Type B pancreatic cell (in vitro differentiated cells): Measurements from ENCODE around the gene TFPI. TPM values are rescaled to one million over a fixed set of nuclear protein-coding genes. Genes with fewer than 3 reads are reported as not detected.
"Not testable (repeated sequence)": the region's sequence is repeated elsewhere in the genome, so short reads cannot be mapped to it uniquely, and the experiment has no call there.

Experiments
- DNase-seq: peaks from one replicate; pipeline ENCODE4 v3.0.0; 2021; ENCODE audit warnings: mixed read lengths; ENCODE audit not compliant: unreplicated experiment; ENCODE audit errors: extremely low spot score
- H3K27ac Mint-ChIP-seq: 2 replicates; pipeline ENCODE4 v1.8.0; 2021; ENCODE audit warnings: mild to moderate bottlenecking, mixed read lengths
- H3K27me3 Mint-ChIP-seq: 2 replicates; pipeline ENCODE4 v1.8.0; 2021; ENCODE audit warnings: mixed read lengths
- H3K36me3 Mint-ChIP-seq: 2 replicates; pipeline ENCODE4 v1.8.0; 2021; ENCODE audit warnings: mixed read lengths
- H3K4me1 Mint-ChIP-seq: one replicate; pipeline ENCODE4 v1.8.0; 2021; ENCODE audit warnings: mixed read lengths; ENCODE audit not compliant: unreplicated experiment
- H3K4me3 Mint-ChIP-seq: 2 replicates; pipeline ENCODE4 v1.8.0; 2021; ENCODE audit warnings: mild to moderate bottlenecking, mixed read lengths
- H3K9me3 Mint-ChIP-seq: 2 replicates; pipeline ENCODE4 v1.8.0; 2021; ENCODE audit warnings: mixed read lengths
- CTCF ChIP-seq: fragments of 200-600 bp; sonication (generic); conservative IDR thresholded peaks from 2 replicates; pipeline ENCODE4 v1.5.0; 2021; ENCODE audit warnings: antibody characterized with exemption, mild to moderate bottlenecking
- total RNA-seq: library from RNA; stranded (reverse); gene quantifications from 2 replicates; pipeline ENCODE4 v1.2.1, GENCODE V29; 2021; ENCODE audit warnings: low replicate concordance

Gene TFPI
- total RNA-seq, 1 donor from 2014 or later, result 12.2 TPM

GRCh38 chr2:187543488-187543887 lies 10.7 kb downstream of the TFPI start:
- Mint-ChIP-seq H3K4me3 (no peak overlapping the region), H3K9me3 (no peaks in the 10 kb centered on the region), H3K27me3 (no peaks in the 10 kb centered on the region), H3K36me3 (no peaks in the 10 kb centered on the region), H3K4me1 (peaks cover 10% of the 10 kb centered on the region), H3K27ac (no peak overlapping the region)
- DNase-seq, result no peak
- no peak for TF ChIP-seq CTCF

GRCh38 chr2:187542123-187542522 lies 12.1 kb downstream of the TFPI start:
- Mint-ChIP-seq H3K27ac (peak overlapping the region; percentile 5), H3K9me3 (no peaks in the 10 kb centered on the region), H3K36me3 (no peaks in the 10 kb centered on the region), H3K4me1 (peaks cover 10% of the 10 kb centered on the region), H3K27me3 (no peaks in the 10 kb centered on the region), H3K4me3 (no peak overlapping the region)
- no peak for TF ChIP-seq CTCF
- no peak for DNase-seq

GRCh38 chr2:187541086-187542085 lies 12.8 kb downstream of the TFPI start:
- no peak for DNase-seq
- Mint-ChIP-seq H3K9me3 (no peaks in the 10 kb centered on the region), H3K27ac (peak overlapping the region; percentile 5), H3K27me3 (no peaks in the 10 kb centered on the region), H3K4me3 (no peak overlapping the region), H3K36me3 (no peaks in the 10 kb centered on the region), H3K4me1 (peaks cover 10% of the 10 kb centered on the region)
- no peak for TF ChIP-seq CTCF

- DNase-seq, H3K27me3 Mint-ChIP-seq, H3K27ac Mint-ChIP-seq, H3K4me1 Mint-ChIP-seq, H3K36me3 Mint-ChIP-seq, H3K4me3 Mint-ChIP-seq, H3K9me3 Mint-ChIP-seq: not testable (repeated sequence)
Measured at GRCh38 chr2:187538222-187538621, 16.0 kb downstream of the TFPI start.

GRCh38 chr2:187535381-187535780 lies 18.9 kb downstream of the TFPI start:
- not testable (repeated sequence) for H3K27ac Mint-ChIP-seq, H3K4me1 Mint-ChIP-seq, DNase-seq, H3K4me3 Mint-ChIP-seq, H3K36me3 Mint-ChIP-seq, H3K27me3 Mint-ChIP-seq, H3K9me3 Mint-ChIP-seq

GRCh38 chr2:187532333-187533120 lies 21.7 kb downstream of the TFPI start:
- peaks cover 6% of the 10 kb centered on the region for H3K36me3 Mint-ChIP-seq
- peaks cover 6% of the 10 kb centered on the region for H3K9me3 Mint-ChIP-seq
- no peaks in the 10 kb centered on the region for H3K27me3 Mint-ChIP-seq
- no peak for DNase-seq
- no peak for TF ChIP-seq CTCF
- no peaks in the 10 kb centered on the region for H3K4me1 Mint-ChIP-seq
- H3K27ac Mint-ChIP-seq, result no peak overlapping the region
- no peak overlapping the region for H3K4me3 Mint-ChIP-seq
